Activated CD8-positive, alpha-beta T cell treated with anti-CD3 and anti-CD28 coated beads, Interleukin-2, amount 10 ng/mL, durations not matched to agents 7 days and 5 days (primary cell): ENCODE results near the gene SUPT5H. TPM values are rescaled to one million over a fixed set of nuclear protein-coding genes. Genes with fewer than 3 reads are reported as not detected.

Experiments used
- ATAC-seq: fragments of 150-1000 bp; cut with Tn5 transposase; one replicate; pipeline ENCODE4 v1.10.0; 2021; ENCODE audit warnings: moderate library complexity
- CTCF ChIA-PET: fragments of 350-600 bp; sonication (Branson Sonifier 250); formaldehyde crosslinking; loops from one replicate; lab custom pipeline; 2021; ENCODE audit warnings: antibody characterized with exemption; lab: Charles Lee
- POLR2A ChIA-PET: fragments of 350-600 bp; sonication (Branson Sonifier 250); formaldehyde crosslinking; loops from one replicate; lab custom pipeline; 2021; ENCODE audit warnings: antibody characterized with exemption; lab: Charles Lee
- DNase-seq: peaks from one replicate; pipeline ENCODE4 v3.0.0-alpha.2; 2020
- H3K27ac Mint-ChIP-seq: one replicate; pipeline ENCODE4 v1.8.0; 2021; ENCODE audit warnings: mild to moderate bottlenecking, mixed read lengths
- H3K27me3 Mint-ChIP-seq: one replicate; pipeline ENCODE4 v1.8.0; 2021; ENCODE audit warnings: low read depth, mixed read lengths
- H3K36me3 Mint-ChIP-seq: one replicate; pipeline ENCODE4 v1.8.0; 2021; ENCODE audit warnings: low read depth, mixed read lengths
- H3K4me1 Mint-ChIP-seq: one replicate; pipeline ENCODE4 v1.8.0; 2021; ENCODE audit warnings: low read depth, mixed read lengths
- H3K4me3 Mint-ChIP-seq: one replicate; pipeline ENCODE4 v1.8.0; 2021; ENCODE audit warnings: mild to moderate bottlenecking, mixed read lengths
- H3K9me3 Mint-ChIP-seq: one replicate; pipeline ENCODE4 v1.8.0; 2022; ENCODE audit warnings: mixed read lengths; ENCODE audit not compliant: insufficient read depth
- total RNA-seq, 2 experiments: library from RNA; stranded (reverse); gene quantifications; one replicate each; pipeline ENCODE4 v1.2.3, GENCODE V29; 2021

Gene SUPT5H
- total RNA-seq, 2 experiments from 2014 or later = 144 to 147 TPM

DNA sequence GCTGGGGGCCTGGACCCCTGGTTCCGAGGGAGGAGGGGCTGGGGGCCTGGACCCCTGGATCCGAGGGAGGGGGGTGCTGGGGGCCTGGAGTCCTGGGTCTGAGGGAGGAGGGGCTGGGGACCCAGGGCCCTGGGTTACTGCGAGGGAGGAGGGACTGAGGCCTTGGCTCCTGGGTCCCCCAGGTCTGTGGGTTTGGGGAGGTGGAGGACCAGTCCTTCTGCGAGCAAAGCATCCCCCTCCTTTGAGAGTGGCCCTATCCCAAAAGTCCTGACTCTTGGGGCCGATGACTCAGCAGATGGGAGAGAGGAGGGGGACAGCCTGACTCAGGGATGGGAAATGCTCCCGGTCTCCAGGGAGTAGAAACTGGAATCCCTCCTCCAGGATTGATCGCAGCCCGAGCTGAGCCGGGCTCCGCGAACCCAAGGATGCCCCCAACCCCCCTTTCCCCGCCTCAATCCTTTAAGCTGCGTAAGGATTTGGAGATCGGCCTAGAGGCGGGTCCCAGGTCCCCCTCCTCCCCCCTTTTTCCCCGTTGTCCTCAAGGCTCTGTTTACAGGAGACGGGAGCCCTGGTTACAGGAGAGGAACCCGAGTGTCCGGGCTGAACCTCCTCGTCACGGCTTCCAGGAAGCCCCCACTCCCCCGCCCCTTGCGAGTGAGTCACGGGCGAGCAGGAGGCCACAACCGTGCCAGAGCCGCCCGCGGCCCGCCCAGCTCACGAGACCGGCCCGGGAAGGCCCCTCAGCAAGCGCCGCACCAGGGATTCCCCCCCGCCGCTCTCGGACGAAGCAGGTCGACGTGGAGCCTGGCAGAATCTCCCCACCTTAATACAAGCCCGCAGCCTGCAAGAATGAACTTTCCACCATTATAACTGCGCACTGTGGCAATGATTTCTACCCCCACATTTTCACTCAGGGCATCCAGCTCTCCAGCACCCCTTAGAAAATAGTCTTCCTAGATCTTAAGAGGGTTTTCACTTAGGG, 41.8 kb upstream of the SUPT5H start:
- peak overlapping the region; percentile 75 for H3K4me3 Mint-ChIP-seq
- H3K27me3 Mint-ChIP-seq = no peaks in the 10 kb centered on the region
- no peaks in the 10 kb centered on the region for H3K9me3 Mint-ChIP-seq
- CTCF ChIA-PET = interaction anchor here (1.2 to 3.9 kb wide), 2 partner anchors 8 kb away, joined by 6 to 64 read pairs; partner anchors contain the start of gene PLEKHG2
- H3K36me3 Mint-ChIP-seq = peaks cover 28% of the 10 kb centered on the region
- H3K27ac Mint-ChIP-seq = peak overlapping the region; percentile 90
- POLR2A ChIA-PET = interaction anchor here (0.6 to 4.0 kb wide), 9 partner anchors 8 to 106 kb away, joined by 3 to 32 read pairs (median 4); partner anchors contain the start of genes GMFG, MED29, PAF1 and PLEKHG2
- H3K4me1 Mint-ChIP-seq = peaks cover 72% of the 10 kb centered on the region
- ATAC-seq (peak; percentile 28), DNase-seq (peak; percentile 93)

DNA sequence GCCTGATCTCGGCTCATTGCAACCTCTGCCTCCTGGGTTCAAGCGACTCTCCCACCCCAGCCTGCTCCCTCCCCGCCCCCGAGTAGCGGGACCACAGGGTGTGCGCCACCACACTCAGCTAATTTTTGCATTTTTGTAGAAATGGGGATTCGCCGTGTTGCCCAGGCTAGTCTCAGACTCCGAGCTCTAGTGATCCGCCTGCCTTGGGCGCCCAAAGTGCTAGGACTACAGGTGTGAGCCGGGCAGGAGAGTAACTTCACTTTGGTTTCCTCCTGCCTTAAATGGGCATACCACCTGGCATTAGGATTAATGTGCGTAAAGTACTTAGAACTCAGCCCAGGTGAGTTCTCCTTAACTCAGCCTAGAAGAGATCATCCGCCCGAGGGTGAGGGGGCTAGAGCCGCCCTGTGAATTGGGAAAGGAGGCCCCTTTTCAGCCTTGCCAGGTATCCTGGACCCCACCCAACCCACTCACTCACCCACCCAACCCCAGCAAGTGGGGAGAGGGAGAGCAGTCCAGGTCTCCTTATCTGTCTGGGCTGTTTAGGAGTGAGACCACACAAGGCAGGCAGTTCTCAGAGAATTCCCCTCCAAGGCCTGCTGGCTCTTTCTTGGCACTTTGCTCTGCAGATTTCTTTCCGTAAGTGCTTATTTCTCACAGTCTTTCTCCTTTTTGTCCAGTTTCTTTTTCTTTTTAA, 40.0 kb upstream of the SUPT5H start:
- ATAC-seq (no peak), DNase-seq (no peak)
- ChIA-PET POLR2A (interaction anchor here (0.5 to 4.0 kb wide), 3 partner anchors 29 to 541 kb away, joined by 3 to 32 read pairs (median 3); partner anchors contain the start of genes RPS16 and SAMD4B), CTCF (interaction anchor here (4.6 kb wide), 1 partner anchor 8 kb away, joined by 50 read pairs; no protein-coding TSS in a partner anchor)
- Mint-ChIP-seq H3K27ac (no peak overlapping the region), H3K9me3 (no peaks in the 10 kb centered on the region), H3K4me3 (peak overlapping the region; percentile 25), H3K36me3 (peaks cover 25% of the 10 kb centered on the region), H3K27me3 (no peaks in the 10 kb centered on the region), H3K4me1 (peaks cover 59% of the 10 kb centered on the region)

DNA sequence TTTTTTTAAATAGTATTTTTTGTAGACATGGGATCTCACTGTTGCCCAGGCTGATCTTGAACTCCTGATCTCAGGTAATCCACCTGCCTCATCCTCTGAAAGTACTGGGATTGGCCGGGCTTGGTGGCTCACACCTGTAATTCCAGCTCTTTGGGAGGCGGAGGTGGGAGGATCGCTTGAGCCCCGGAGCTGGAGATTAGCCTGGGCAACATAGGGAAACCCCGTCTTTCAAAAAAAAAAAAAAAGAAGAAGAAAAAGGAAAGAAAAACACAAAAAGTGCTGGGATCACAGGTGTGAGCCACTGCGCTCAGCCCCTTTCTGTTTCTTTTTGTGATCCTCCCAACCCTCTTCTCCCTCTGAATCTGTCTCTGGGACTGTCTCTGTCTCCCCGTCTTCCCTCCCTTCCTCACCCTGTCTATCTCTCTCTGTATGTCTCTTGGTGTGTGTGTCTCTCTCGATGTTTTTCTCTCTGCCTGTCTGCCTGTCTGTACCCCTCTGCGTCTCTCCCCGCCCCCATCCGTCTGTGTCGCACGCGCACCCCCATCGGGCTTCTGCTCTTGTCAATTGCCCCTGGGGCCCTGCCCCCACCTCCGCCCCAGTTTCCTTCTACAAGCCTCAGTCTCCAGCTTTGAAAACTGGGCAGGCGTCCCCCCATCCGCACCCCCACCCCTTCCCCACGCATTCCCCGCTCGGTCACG, 39.3 kb upstream of the SUPT5H start:
- ChIA-PET POLR2A (interaction anchor here (1.1 to 4.1 kb wide), 7 partner anchors 8 to 133 kb away, joined by 3 to 100 read pairs (median 6); partner anchors contain the start of genes EID2, GMFG, MED29 and PAF1), CTCF (interaction anchor here (0.5 to 4.6 kb wide), 4 partner anchors 9 to 145 kb away, joined by 3 to 50 read pairs (median 4); partner anchors contain the start of genes MED29 and PAF1)
- DNase-seq (peak; percentile 92), ATAC-seq (peak; percentile 4)
- H3K4me1 Mint-ChIP-seq = peaks cover 60% of the 10 kb centered on the region
- H3K27ac Mint-ChIP-seq = peak overlapping the region; percentile 84
- peak overlapping the region; percentile 74 for H3K4me3 Mint-ChIP-seq
- no peaks in the 10 kb centered on the region for H3K27me3 Mint-ChIP-seq
- H3K36me3 Mint-ChIP-seq = peaks cover 30% of the 10 kb centered on the region
- H3K9me3 Mint-ChIP-seq = no peaks in the 10 kb centered on the region

DNA sequence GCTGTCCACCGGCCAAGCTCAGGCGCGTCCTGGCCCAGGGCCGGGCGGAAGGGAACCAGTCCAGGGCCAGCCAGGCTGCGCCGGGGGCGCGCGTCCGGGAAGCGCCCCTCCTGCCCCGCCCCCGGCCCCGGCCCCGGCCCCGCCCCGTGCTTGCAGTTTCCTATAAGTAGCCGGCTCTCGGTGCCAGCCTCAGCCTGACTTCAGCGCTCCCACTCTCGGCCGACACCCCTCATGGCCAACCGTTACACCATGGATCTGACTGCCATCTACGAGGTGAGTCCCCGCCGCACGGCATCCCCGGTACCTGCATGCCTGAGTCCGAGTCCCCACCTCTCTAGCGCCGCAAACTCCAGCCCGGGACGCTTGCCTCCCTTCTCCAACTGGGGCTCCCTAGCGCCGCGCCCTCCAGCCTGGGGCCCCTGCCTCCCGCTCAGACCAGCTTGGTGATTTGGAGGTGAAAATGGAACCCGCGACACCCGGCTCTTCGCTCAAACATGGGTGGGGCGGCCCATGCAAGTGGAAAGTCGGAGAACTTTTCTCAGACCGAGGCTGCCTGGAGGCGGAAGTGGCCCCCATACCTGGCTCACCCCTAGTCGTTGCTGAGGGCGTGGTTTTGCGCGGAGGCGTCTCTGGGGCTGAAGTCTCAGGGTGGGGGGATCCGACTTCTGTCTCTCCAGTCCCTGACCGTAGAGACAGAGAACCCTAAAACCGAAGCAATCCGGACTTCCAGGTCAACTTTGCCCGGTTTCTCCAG, 38.5 kb upstream of the SUPT5H start, which contains the start of gene ZFP36:
Gene ZFP36 (plus strand): TSS at position 192 of the 754 bp plus-strand sequence. CDS start 58 bp downstream, at position 250.
- Mint-ChIP-seq H3K27me3 (no peaks in the 10 kb centered on the region), H3K9me3 (no peaks in the 10 kb centered on the region), H3K4me3 (peak within 1 kb of the TSS; percentile 97), H3K4me1 (peaks cover 60% of the 10 kb centered on the region), H3K27ac (peak within 1 kb of the TSS; percentile 99), H3K36me3 (peaks cover 36% of the 10 kb centered on the region)
- ChIA-PET CTCF (interaction anchor here (0.8 to 4.6 kb wide), 4 partner anchors 9 to 29 kb away, joined by 3 to 50 read pairs (median 4); partner anchors contain the start of genes MED29, PAF1 and RPS16), POLR2A (interaction anchor here (1.1 to 4.1 kb wide), 9 partner anchors 8 to 132 kb away, joined by 3 to 100 read pairs (median 6); partner anchors contain the start of genes EID2, GMFG, MED29 and PAF1)
- ATAC-seq = peak; percentile 41
- peak; percentile 90 for DNase-seq

DNA sequence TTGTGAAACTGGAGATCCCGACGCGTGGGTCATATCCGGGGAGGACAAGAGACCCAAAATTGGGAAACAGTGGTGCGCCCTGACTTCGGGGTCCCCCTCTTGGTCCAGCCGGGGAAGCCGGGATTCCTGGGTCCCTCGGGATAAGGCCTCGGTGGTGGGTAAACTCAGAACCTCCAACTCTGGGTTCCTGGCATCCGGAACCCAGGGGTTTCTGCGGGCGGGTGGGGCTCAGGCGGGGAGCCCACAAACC, 38.0 kb upstream of the SUPT5H start:
- ChIA-PET POLR2A (interaction anchor here (0.9 to 4.1 kb wide), 7 partner anchors 9 to 132 kb away, joined by 3 to 100 read pairs (median 7); partner anchors contain the start of genes EID2, MED29, PAF1 and RPS16), CTCF (interaction anchor here (1.3 to 4.6 kb wide), 3 partner anchors 10 to 28 kb away, joined by 4 to 50 read pairs (median 5); partner anchors contain the start of genes MED29, PAF1 and RPS16)
- DNase-seq (no peak), ATAC-seq (no peak)
- Mint-ChIP-seq H3K27me3 (no peaks in the 10 kb centered on the region), H3K4me1 (peaks cover 55% of the 10 kb centered on the region), H3K27ac (peak overlapping the region; percentile 99), H3K36me3 (peaks cover 39% of the 10 kb centered on the region), H3K4me3 (peak overlapping the region; percentile 97), H3K9me3 (no peaks in the 10 kb centered on the region)

DNA sequence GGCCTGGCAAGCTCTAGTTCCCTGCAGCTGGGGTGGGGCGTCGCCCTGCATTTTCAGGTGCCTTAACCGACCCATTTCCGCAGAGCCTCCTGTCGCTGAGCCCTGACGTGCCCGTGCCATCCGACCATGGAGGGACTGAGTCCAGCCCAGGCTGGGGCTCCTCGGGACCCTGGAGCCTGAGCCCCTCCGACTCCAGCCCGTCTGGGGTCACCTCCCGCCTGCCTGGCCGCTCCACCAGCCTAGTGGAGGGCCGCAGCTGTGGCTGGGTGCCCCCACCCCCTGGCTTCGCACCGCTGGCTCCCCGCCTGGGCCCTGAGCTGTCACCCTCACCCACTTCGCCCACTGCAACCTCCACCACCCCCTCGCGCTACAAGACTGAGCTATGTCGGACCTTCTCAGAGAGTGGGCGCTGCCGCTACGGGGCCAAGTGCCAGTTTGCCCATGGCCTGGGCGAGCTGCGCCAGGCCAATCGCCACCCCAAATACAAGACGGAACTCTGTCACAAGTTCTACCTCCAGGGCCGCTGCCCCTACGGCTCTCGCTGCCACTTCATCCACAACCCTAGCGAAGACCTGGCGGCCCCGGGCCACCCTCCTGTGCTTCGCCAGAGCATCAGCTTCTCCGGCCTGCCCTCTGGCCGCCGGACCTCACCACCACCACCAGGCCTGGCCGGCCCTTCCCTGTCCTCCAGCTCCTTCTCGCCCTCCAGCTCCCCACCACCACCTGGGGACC, 37.6 kb upstream of the SUPT5H start:
- POLR2A ChIA-PET = interaction anchor here (0.9 to 4.1 kb wide), 10 partner anchors 9 to 131 kb away, joined by 3 to 100 read pairs (median 6); partner anchors contain the start of genes EID2, MED29, PAF1 and RPS16
- peaks cover 39% of the 10 kb centered on the region for H3K36me3 Mint-ChIP-seq
- peak overlapping the region; percentile 97 for H3K4me3 Mint-ChIP-seq
- no peaks in the 10 kb centered on the region for H3K9me3 Mint-ChIP-seq
- DNase-seq = peak; percentile 90
- H3K4me1 Mint-ChIP-seq = peaks cover 50% of the 10 kb centered on the region
- peak; percentile 3 for ATAC-seq
- CTCF ChIA-PET = interaction anchor here (0.7 to 4.6 kb wide), 4 partner anchors 10 to 195 kb away, joined by 3 to 50 read pairs (median 4); partner anchors contain the start of genes MED29, PAF1 and RPS16
- peak overlapping the region; percentile 99 for H3K27ac Mint-ChIP-seq
- H3K27me3 Mint-ChIP-seq = no peaks in the 10 kb centered on the region

DNA sequence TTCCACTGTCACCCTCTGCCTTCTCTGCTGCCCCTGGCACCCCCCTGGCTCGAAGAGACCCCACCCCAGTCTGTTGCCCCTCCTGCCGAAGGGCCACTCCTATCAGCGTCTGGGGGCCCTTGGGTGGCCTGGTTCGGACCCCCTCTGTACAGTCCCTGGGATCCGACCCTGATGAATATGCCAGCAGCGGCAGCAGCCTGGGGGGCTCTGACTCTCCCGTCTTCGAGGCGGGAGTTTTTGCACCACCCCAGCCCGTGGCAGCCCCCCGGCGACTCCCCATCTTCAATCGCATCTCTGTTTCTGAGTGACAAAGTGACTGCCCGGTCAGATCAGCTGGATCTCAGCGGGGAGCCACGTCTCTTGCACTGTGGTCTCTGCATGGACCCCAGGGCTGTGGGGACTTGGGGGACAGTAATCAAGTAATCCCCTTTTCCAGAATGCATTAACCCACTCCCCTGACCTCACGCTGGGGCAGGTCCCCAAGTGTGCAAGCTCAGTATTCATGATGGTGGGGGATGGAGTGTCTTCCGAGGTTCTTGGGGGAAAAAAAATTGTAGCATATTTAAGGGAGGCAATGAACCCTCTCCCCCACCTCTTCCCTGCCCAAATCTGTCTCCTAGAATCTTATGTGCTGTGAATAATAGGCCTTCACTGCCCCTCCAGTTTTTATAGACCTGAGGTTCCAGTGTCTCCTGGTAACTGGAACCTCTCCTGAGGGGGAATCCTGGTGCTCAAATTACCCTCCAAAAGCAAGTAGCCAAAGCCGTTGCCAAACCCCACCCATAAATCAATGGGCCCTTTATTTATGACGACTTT, 36.8 kb upstream of the SUPT5H start:
- ATAC-seq (no peak), DNase-seq (peak; percentile 56)
- Mint-ChIP-seq H3K4me1 (peaks cover 43% of the 10 kb centered on the region), H3K4me3 (peak overlapping the region; percentile 97), H3K27ac (peak overlapping the region; percentile 99), H3K9me3 (no peaks in the 10 kb centered on the region), H3K27me3 (no peaks in the 10 kb centered on the region), H3K36me3 (peaks cover 39% of the 10 kb centered on the region)
- CTCF ChIA-PET = interaction anchor here (0.7 to 4.6 kb wide), 3 partner anchors 11 to 196 kb away, joined by 3 to 50 read pairs (median 5); partner anchors contain the start of gene RPS16
- POLR2A ChIA-PET = interaction anchor here (0.9 to 4.1 kb wide), 10 partner anchors 10 to 131 kb away, joined by 3 to 100 read pairs (median 6); partner anchors contain the start of genes EID2, MED29, PAF1 and RPS16

DNA sequence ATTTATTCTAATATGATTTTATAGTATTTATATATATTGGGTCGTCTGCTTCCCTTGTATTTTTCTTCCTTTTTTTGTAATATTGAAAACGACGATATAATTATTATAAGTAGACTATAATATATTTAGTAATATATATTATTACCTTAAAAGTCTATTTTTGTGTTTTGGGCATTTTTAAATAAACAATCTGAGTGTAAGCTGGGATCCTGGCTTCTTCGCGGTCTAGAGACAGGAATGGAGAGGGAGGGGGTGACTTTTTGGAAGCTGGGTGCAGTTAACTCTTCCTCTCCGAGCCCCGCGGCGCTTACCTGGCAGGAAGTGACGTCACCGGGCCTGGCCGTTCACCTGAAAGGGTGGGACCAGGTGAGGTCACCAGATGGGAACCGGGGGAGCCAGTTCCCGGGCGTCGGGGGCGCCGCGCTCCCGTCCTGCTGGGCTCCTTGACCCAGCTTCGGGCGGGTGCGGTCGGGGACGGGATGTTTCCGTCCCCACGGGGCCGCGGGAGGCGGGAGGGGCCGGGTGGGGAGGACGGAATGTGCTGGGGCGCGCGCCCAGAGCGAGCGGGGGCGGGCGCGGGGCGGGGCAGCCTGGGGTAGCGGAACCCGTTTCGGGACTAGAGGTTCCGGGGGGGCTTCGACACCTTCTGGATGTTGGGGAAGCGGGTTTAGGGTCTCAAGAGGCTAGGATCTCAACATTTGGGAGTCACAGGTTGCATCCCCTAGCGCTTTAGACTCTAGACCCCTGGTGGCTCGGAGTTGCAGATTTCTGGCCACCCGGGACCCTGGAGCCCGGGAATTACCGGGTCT, 36.0 kb upstream of the SUPT5H start:
- H3K36me3 Mint-ChIP-seq = peaks cover 48% of the 10 kb centered on the region
- DNase-seq = peak; percentile 90
- H3K4me1 Mint-ChIP-seq = peaks cover 43% of the 10 kb centered on the region
- no peaks in the 10 kb centered on the region for H3K9me3 Mint-ChIP-seq
- H3K4me3 Mint-ChIP-seq = peak overlapping the region; percentile 97
- peak overlapping the region; percentile 99 for H3K27ac Mint-ChIP-seq
- ATAC-seq = peak; percentile 3
- POLR2A ChIA-PET = interaction anchor here (1.6 to 4.1 kb wide), 4 partner anchors 11 to 36 kb away, joined by 10 to 100 read pairs (median 18); partner anchors contain the start of genes MED29, PAF1, RPS16 and SUPT5H
- no peaks in the 10 kb centered on the region for H3K27me3 Mint-ChIP-seq
- CTCF ChIA-PET = interaction anchor here (4.6 kb wide), 1 partner anchor 12 kb away, joined by 50 read pairs; no protein-coding TSS in a partner anchor
